Bronchial smooth muscle cell (primary cell): ENCODE results near the gene RTP1. TPM values are rescaled to one million over a fixed set of nuclear protein-coding genes. Genes with fewer than 3 reads are reported as not detected.

ENCODE experiments used
- total RNA-seq: library from RNA; depleted of rRNA; stranded (reverse); fragments of >200 nt; gene quantifications from 2 replicates; pipeline ENCODE4 v1.2.1, GENCODE V29; 2014

The RTP1 gene
- not detected in 2 replicates for total RNA-seq

DNA sequence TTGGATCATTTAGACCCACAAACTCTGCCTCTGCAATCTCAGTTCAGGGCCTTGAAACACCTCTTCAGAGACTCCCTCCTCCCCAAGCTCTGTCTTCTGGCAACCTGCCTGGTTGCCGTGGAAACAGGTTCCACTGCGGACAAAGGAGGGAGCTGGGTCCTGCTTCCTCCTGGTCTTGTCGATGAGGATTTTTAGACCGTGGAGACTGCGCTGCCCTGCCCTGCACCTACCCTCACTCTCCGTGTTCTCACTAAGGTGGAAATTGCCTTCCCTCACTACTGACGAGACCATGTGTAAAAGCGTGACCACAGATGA lies at the start of gene RTP1:
TSS of gene RTP1 (plus strand) at position 152 of the 315 bp plus-strand sequence. CDS start at position 182, 30 bp downstream.

Other genes starting within 250 kb of the RTP1 start
- 15.1 and 19.4 TPM in 2 replicates for gene RPL39L, start 58.0 kb upstream of the RTP1 start, total RNA-seq
- 10.1 and 15.3 TPM in 2 replicates for gene MASP1, start 94.3 kb downstream of the RTP1 start, total RNA-seq
- 3.0 and 4.1 TPM in 2 replicates for gene RTP4, start 170.9 kb downstream of the RTP1 start, total RNA-seq